Measurements from ENCODE around the gene MMP14.
A peak's percentile ranks its signal among the peaks of the same experiment; 100 is the strongest.
"Not testable (repeated sequence)": the region's sequence is repeated elsewhere in the genome, so short reads cannot be mapped to it uniquely, and the experiment has no call there.

MMP14 gene

GRCh38 chr14:22812744-22813143 lies 23.6 kb upstream of the MMP14 start:
- intact Hi-C loops (cut with DNase I), result no loop called here
- DNase-seq, result no peak

- no peak for DNase-seq
- intact Hi-C loops (cut with DNase I), result no loop called here
These were observed 23.2 kb upstream of the MMP14 start for GRCh38 chr14:22813145-22813544.

- DNase-seq, result no peak
- intact Hi-C loops (cut with DNase I), result no loop called here
These were observed 22.0 kb upstream of the MMP14 start for GRCh38 chr14:22814373-22814772.

- intact Hi-C loops (cut with DNase I), result loop anchor here (5.0 kb wide), 1 partner anchor 48 kb away; the partner anchor contains the start of gene OXA1L
- DNase-seq, result no peak
These were observed 21.3 kb upstream of the MMP14 start, which contains the start of gene SLC7A7 for GRCh38 chr14:22814941-22815713. Gene SLC7A7 (minus strand): TSS chr14:22815435. CDS start chr14:22813398, 2,037 bp downstream.

- DNase-seq, result peak in 13 of 42 donors; percentile 26 to 52 (median 36)
- intact Hi-C loops (cut with DNase I), result loop anchor here (5.0 kb wide), 1 partner anchor 52 kb away; the partner anchor contains the start of gene OXA1L
These were observed 17.0 kb upstream of the MMP14 start for GRCh38 chr14:22819151-22819988.

- DNase-seq, result no peak
- intact Hi-C loops (cut with DNase I), result no loop called here
These were observed 15.7 kb upstream of the MMP14 start for GRCh38 chr14:22820731-22821130.

GRCh38 chr14:22821193-22822015 lies 15.0 kb upstream of the MMP14 start:
- intact Hi-C loops (cut with DNase I), result loop anchor here (2.0 kb wide), 1 partner anchor 29 kb away; no protein-coding TSS in a partner anchor
- no peak for DNase-seq

- intact Hi-C loops (cut with DNase I), result loop anchor here (2.0 kb wide), 1 partner anchor 29 kb away; no protein-coding TSS in a partner anchor
- DNase-seq, result no peak
These were observed 14.3 kb upstream of the MMP14 start for GRCh38 chr14:22822016-22822570.

- DNase-seq, result peak; percentile 48 to 88 (median 74)
- intact Hi-C loops (cut with DNase I), result loop anchor here (2.0 kb wide), 1 partner anchor 28 kb away; no protein-coding TSS in a partner anchor
These were observed 13.8 kb upstream of the MMP14 start for GRCh38 chr14:22822571-22823098.

GRCh38 chr14:22824711-22825359 lies 11.6 kb upstream of the MMP14 start:
- intact Hi-C loops (cut with DNase I), result no loop called here
- peak in 1 of 42 donors; percentile 17 for DNase-seq

- peak in 1 of 42 donors; percentile 26 for DNase-seq
These were observed 7.2 kb upstream of the MMP14 start for GRCh38 chr14:22829076-22829660.

GRCh38 chr14:22829661-22830442 lies 6.5 kb upstream of the MMP14 start, which contains the start of gene MRPL52:
Gene MRPL52 (plus strand): TSS chr14:22829887. CDS start chr14:22829913, 26 bp downstream.
- intact Hi-C loops (cut with DNase I), result loop anchor here (10.0 kb wide), 2 partner anchors 75 to 255 kb away; no protein-coding TSS in a partner anchor
- DNase-seq, result peak; percentile 84 to 97 (median 92)

More at GRCh38 chr14:22829076-22829660, 7.2 kb upstream of the MMP14 start:
- intact Hi-C loops (cut with DNase I), result not testable (repeated sequence)

GRCh38 chr14:22830443-22831010 lies 5.9 kb upstream of the MMP14 start:
- intact Hi-C loops (cut with DNase I), result loop anchor here (10.0 kb wide), 2 partner anchors 74 to 256 kb away; no protein-coding TSS in a partner anchor
- DNase-seq, result no peak

GRCh38 chr14:22835505-22835904 lies 880 bp upstream of the MMP14 start:
- intact Hi-C loops (cut with DNase I), result loop anchor here (10.0 kb wide), 2 partner anchors 69 to 261 kb away; no protein-coding TSS in a partner anchor
- DNase-seq, result no peak

- intact Hi-C loops (cut with DNase I), result loop anchor here (10.0 kb wide), 2 partner anchors 68 to 262 kb away; no protein-coding TSS in a partner anchor
These were observed 847 bp downstream of the MMP14 start for GRCh38 chr14:22837114-22837749.

More at GRCh38 chr14:22837114-22837749, 847 bp downstream of the MMP14 start:
- DNase-seq, result peak in 27 of 42 donors; percentile 27 to 77 (median 45)
